ENCODE data around the gene MAPK8IP3. TPM values are rescaled to one million over a fixed set of nuclear protein-coding genes. Genes with fewer than 3 reads are reported as not detected.

MAPK8IP3 gene
- polyA plus RNA-seq, 3 donors: 47.2 to 91.9 (median 57.6) TPM

DNA sequence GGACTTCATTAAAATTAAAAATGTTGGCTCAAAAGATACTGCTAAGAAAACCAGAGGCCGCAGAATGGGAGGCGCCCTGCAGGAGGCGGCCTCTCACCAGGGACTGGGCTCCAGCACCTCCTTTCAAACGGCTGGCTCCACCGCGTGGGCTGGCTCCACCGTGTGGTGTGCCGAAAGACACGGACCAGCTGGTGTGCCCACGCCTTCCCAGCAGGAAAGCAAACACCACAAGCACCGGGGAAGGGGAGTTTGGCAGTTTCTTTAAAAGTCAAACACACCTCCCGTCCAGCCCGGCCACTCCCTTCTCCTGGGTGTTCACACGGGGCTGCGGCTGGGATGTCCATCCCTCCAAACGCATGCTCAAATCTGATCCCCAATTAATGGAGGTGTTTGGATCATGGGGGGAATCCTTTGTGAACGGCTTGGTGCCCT lies 106.8 kb downstream of the MAPK8IP3 start:
- peak in 5 of 11 donors; percentile 50 to 66 (median 54) for DNase-seq (ENCODE audit: extremely low read depth in 1 of 11, low read depth in 9 of 11, low spot score in 4 of 11)

DNA sequence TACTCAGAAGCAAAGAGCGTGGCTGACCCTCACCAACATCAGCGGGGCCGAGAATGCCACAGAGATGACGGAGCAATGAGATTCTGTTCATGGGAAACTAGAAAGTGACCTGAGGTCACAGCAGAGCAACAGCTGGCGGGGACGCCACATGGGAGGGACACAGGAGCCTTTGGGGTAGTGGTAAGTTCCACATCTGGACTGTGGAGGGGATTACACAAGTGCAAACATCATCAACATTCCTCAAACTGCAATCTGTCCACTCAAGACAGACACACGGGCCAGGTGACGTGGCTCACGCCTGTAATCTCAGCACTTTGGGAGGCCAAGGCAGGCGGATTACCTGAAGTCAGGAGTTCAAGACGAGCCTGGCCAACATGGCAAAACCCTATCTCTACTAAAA lies 109.5 kb downstream of the MAPK8IP3 start:
- DNase-seq (ENCODE audit: extremely low read depth in 1 of 11, low read depth in 9 of 11, low spot score in 4 of 11): no peak

DNA sequence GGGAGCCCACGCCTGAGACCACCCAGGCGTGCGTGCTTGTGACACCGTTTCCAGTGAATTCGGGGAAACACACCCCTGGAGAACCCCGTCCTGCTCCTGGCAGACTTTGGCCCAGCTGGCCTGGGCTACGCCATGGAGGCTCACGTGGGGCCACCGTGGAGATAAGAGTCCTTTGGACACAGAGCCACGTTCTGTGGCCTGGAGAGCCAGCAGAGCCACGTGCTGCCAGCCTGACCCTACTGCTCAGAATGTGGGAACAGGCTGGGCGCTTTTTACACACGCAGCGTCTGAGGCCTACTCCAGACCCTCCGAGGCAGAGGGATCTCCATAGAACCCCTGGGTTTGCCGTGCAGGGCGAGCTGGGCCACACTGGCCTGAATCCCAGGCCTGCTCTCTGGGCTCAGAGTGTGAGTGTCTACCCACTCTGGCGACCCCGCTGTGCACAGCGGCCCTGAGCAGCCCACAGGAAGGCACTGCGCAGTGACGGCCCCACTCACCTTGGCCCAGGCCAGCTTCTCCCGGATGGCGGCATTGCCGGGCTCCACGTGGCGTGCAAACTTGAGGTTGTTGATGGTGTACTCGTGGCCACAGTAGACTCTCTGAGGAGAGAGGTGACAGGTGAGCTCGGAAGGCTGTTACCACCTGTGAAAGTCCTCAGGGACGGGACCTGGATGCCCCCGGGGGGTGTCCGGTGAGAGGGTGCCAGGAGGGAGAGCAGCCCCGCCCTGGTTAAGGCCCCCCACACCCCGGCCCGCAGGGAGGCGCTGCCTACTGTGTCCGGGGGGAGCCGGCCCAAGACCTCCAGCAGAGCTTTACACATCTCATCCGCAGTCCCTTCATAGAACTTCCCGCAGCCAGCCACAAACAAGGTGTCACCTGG lies 110.6 kb downstream of the MAPK8IP3 start:
- DNase-seq (ENCODE audit: extremely low read depth in 1 of 11, low read depth in 9 of 11, low spot score in 4 of 11): no peak

GRCh38 chr16:1817276-1817589 lies 111.2 kb downstream of the MAPK8IP3 start:
- DNase-seq (ENCODE audit: extremely low read depth in 1 of 11, low read depth in 9 of 11, low spot score in 4 of 11): no peak

DNA sequence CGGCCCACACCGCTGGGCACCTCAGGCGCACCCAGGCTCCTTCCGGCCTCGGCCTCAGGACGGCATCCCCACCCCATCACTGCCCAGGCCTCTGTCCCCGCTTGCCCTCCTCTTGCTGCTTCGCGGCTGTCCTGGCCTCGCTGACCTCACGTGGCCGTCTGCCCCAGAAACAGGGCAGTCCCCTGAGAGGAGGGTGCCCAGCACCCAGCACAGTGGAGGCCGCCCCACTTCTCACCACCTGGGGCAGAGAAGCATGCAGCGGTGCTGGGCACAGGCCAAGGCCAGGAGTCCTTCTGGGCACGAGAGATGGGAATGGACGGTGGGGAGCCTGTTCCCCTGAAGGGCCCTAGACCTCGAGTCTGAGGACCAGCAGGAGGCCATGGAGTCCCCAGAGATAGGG lies 111.7 kb downstream of the MAPK8IP3 start:
- DNase-seq (ENCODE audit: extremely low read depth in 1 of 11, low read depth in 9 of 11, low spot score in 4 of 11): no peak

GRCh38 chr16:1818204-1818872 lies 112.3 kb downstream of the MAPK8IP3 start:
- DNase-seq (ENCODE audit: extremely low read depth in 1 of 11, low read depth in 9 of 11, low spot score in 4 of 11): no peak

DNA sequence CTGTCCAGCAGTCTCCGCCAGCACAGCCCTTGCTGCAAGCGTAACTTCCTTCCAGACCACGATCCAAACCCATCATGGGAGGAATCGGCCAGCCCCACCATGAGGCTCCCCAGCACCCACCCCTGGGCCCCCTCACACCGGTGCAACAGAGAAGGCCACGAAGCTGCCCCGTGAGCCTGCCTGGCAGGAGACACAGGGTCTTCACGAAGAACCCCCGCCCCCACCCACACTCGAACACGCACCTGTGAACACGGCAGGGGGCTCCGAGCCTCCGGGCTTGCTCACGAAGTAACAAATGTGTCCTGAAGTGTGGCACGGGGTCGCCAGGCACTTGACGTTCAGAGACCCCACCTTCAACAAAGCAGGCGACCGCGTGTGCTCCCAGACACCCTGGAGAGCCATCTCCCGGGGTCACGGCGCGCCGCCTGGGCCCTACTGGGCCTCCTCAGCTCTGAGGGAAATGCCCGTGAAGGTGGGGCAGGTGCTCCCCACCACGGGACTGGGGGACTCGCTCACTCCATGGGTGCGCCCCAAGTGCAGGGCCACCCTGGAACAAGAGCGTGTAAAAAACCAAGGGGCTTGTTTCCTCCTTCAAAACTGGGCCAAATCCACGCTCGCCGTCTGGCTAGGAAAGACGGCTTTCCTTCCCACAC lies 113.0 kb downstream of the MAPK8IP3 start:
- DNase-seq (ENCODE audit: extremely low read depth in 1 of 11, low read depth in 9 of 11, low spot score in 4 of 11): no peak

DNA sequence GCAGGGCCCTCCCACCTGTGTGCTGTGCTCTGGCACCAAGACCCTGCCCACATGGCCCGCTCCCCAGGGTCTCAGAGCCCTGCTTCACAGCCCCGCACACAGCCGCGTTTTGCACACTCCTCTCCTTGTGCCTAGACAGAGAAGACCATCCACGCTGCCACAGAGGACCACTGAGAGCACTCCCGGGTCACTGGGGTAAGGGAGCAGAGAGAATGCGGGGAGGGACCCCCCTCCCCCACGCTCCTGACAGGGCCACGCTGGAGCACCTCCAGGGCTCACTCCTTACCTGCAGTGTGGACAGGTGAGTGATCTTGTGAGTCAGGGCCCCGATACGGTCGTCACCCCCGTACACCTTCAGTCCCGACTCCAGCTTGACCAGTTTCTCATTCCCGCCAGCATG lies 113.6 kb downstream of the MAPK8IP3 start:
- no peak for DNase-seq (ENCODE audit: extremely low read depth in 1 of 11, low read depth in 9 of 11, low spot score in 4 of 11)

Other genes with a start within 250 kb of the MAPK8IP3 start
- gene CLCN7, start 231.2 kb upstream of the MAPK8IP3 start, polyA plus RNA-seq (ENCODE audit: insufficient read length in 3 of 3): 10 to 100 TPM; 44.9 to 62.2 (median 51.7) TPM
- gene PTX4, start 217.3 kb upstream of the MAPK8IP3 start, polyA plus RNA-seq (ENCODE audit: insufficient read length in 3 of 3): under 1 TPM in 1 of 3 donors, not detected in 2; 0.09 TPM
- gene TELO2, start 212.8 kb upstream of the MAPK8IP3 start, polyA plus RNA-seq (ENCODE audit: insufficient read length in 3 of 3): 10 to 100 TPM; 24.1 to 46.2 (median 38.0) TPM
- 10 to 100 TPM; 15.9 to 23.6 (median 22.6) TPM for gene TMEM204, start 172.5 kb upstream of the MAPK8IP3 start, polyA plus RNA-seq (ENCODE audit: insufficient read length in 3 of 3)
- 10 to 100 TPM; 36.2 to 45.5 (median 44.1) TPM for gene IFT140, start 94.1 kb upstream of the MAPK8IP3 start, polyA plus RNA-seq (ENCODE audit: insufficient read length in 3 of 3)
- 10 to 100 TPM; 20.0 to 30.0 (median 21.2) TPM for gene CRAMP1, start 93.8 kb upstream of the MAPK8IP3 start, polyA plus RNA-seq (ENCODE audit: insufficient read length in 3 of 3)
- gene JPT2, start 27.9 kb upstream of the MAPK8IP3 start, polyA plus RNA-seq (ENCODE audit: insufficient read length in 3 of 3): 10 to 100 TPM; 75.6 to 82.4 (median 80.4) TPM
- 10 to 100 TPM; 16.7 to 39.0 (median 37.8) TPM for gene NME3, start 65.3 kb downstream of the MAPK8IP3 start, polyA plus RNA-seq (ENCODE audit: insufficient read length in 3 of 3)
- 10 to 100 TPM in 2 of 3 donors, 1 to 10 TPM in 1; 8.1 to 15.4 (median 11.1) TPM for gene EME2, start 66.6 kb downstream of the MAPK8IP3 start, polyA plus RNA-seq (ENCODE audit: insufficient read length in 3 of 3)
- gene MRPS34, start 66.9 kb downstream of the MAPK8IP3 start, polyA plus RNA-seq (ENCODE audit: insufficient read length in 3 of 3): 10 to 100 TPM; 57.0 to 91.2 (median 74.7) TPM
- gene SPSB3, start 76.4 kb downstream of the MAPK8IP3 start, polyA plus RNA-seq (ENCODE audit: insufficient read length in 3 of 3): 10 to 100 TPM; 28.2 to 49.1 (median 46.0) TPM
- gene NUBP2, start 76.8 kb downstream of the MAPK8IP3 start, polyA plus RNA-seq (ENCODE audit: insufficient read length in 3 of 3): 10 to 100 TPM; 28.2 to 53.9 (median 51.0) TPM
- gene IGFALS, start 87.5 kb downstream of the MAPK8IP3 start, polyA plus RNA-seq (ENCODE audit: insufficient read length in 3 of 3): 1 to 10 TPM; 1.4 to 4.0 (median 2.1) TPM
- 10 to 100 TPM; 31.3 to 43.8 (median 42.3) TPM for gene HAGH, start 120.6 kb downstream of the MAPK8IP3 start, polyA plus RNA-seq (ENCODE audit: insufficient read length in 3 of 3)
- 10 to 100 TPM; 36.4 to 44.8 (median 37.8) TPM for gene FAHD1, start 121.0 kb downstream of the MAPK8IP3 start, polyA plus RNA-seq (ENCODE audit: insufficient read length in 3 of 3)
- gene MEIOB, start 166.0 kb downstream of the MAPK8IP3 start, polyA plus RNA-seq (ENCODE audit: insufficient read length in 3 of 3): 1 to 10 TPM in 2 of 3 donors, under 1 TPM in 1; 0.83 to 2.1 (median 1.3) TPM
- gene HS3ST6, start 212.2 kb downstream of the MAPK8IP3 start, polyA plus RNA-seq (ENCODE audit: insufficient read length in 3 of 3): under 1 TPM; 0.20 to 0.32 (median 0.27) TPM
- 10 to 100 TPM; 62.1 to 73.9 (median 67.3) TPM for gene MSRB1, start 237.0 kb downstream of the MAPK8IP3 start, polyA plus RNA-seq (ENCODE audit: insufficient read length in 3 of 3)
- under 1 TPM; 0.16 to 0.23 (median 0.17) TPM for gene RPL3L, start 248.5 kb downstream of the MAPK8IP3 start, polyA plus RNA-seq (ENCODE audit: insufficient read length in 3 of 3)